ENCODE measurements around the gene NACC1.
A peak's percentile ranks its signal among the peaks of the same experiment; 100 is the strongest.

The NACC1 gene

GRCh38 chr19:13149628-13150186, 31.6 kb downstream of the NACC1 start:
- peak; percentile 38 for DNase-seq

- peak; percentile 94 for DNase-seq
These were observed 32.3 kb downstream of the NACC1 start, which contains the start of the genes IER2 and STX10 for GRCh38 chr19:13150187-13150930. TSS of gene IER2 (plus strand) at chr19:13150411. CDS start at chr19:13153187, 2,776 bp downstream. TSS of gene STX10 (minus strand) at chr19:13150375. CDS start at chr19:13150173, 202 bp downstream.

- DNase-seq: peak; percentile 28
These were observed 33.0 kb downstream of the NACC1 start for GRCh38 chr19:13150931-13151604.

- DNase-seq: peak; percentile 94
These were observed 33.7 kb downstream of the NACC1 start for GRCh38 chr19:13151605-13152355.

GRCh38 chr19:13152356-13152973, 34.4 kb downstream of the NACC1 start:
- DNase-seq: no peak

GRCh38 chr19:13152974-13153568, 35.0 kb downstream of the NACC1 start:
- DNase-seq: peak; percentile 93

- DNase-seq: no peak
These were observed 35.6 kb downstream of the NACC1 start for GRCh38 chr19:13153569-13154240.

- DNase-seq: peak; percentile 60
These were observed 36.2 kb downstream of the NACC1 start for GRCh38 chr19:13154241-13154778.

GRCh38 chr19:13154911-13155471, 36.9 kb downstream of the NACC1 start:
- peak; percentile 86 for DNase-seq

- DNase-seq: peak; percentile 62
These were observed 37.7 kb downstream of the NACC1 start for GRCh38 chr19:13155472-13156359.

- no peak for DNase-seq
These were observed 41.6 kb downstream of the NACC1 start for GRCh38 chr19:13159713-13160112.

- no peak for DNase-seq
These were observed 42.5 kb downstream of the NACC1 start for GRCh38 chr19:13160557-13160956.

- peak; percentile 84 for DNase-seq
These were observed 44.9 kb downstream of the NACC1 start for GRCh38 chr19:13162724-13163608.

GRCh38 chr19:13163609-13164342, 45.7 kb downstream of the NACC1 start:
- DNase-seq: peak; percentile 48

GRCh38 chr19:13164343-13165161, 46.5 kb downstream of the NACC1 start:
- DNase-seq: peak; percentile 36

- no peak for DNase-seq
These were observed 47.3 kb downstream of the NACC1 start for GRCh38 chr19:13165162-13165997.

All from stimulated activated naive CD4-positive, alpha-beta T cell treated with Interleukin-2 at 50 U/mL for 16 hours (primary cell).